Uterus (tissue), 2 donors: ENCODE data around the gene UBR1.

Source experiments
- POLR2A ChIP-seq, 2 donors: fragments of 450-650 bp; IDR thresholded peaks; one replicate each; pipeline ENCODE4 v1.6.1; 2016; ENCODE audit warnings: antibody characterized with exemption in 2 of 2, mild to moderate bottlenecking in 1 of 2, moderate library complexity in 1 of 2
- TF ChIP-seq, protein P1 (sequence below), 4 experiments: fragments of 200-600 bp in 2 of 4; fragments of 450-650 bp in 2 of 4; sonication (generic) in 2 of 4; IDR thresholded peaks; one replicate each; pipeline ENCODE4 v1.5.1; 2016 to 2019; ENCODE audit warnings: antibody characterized with exemption in 4 of 4, mild to moderate bottlenecking in 2 of 4, moderate library complexity in 1 of 4

DNA sequence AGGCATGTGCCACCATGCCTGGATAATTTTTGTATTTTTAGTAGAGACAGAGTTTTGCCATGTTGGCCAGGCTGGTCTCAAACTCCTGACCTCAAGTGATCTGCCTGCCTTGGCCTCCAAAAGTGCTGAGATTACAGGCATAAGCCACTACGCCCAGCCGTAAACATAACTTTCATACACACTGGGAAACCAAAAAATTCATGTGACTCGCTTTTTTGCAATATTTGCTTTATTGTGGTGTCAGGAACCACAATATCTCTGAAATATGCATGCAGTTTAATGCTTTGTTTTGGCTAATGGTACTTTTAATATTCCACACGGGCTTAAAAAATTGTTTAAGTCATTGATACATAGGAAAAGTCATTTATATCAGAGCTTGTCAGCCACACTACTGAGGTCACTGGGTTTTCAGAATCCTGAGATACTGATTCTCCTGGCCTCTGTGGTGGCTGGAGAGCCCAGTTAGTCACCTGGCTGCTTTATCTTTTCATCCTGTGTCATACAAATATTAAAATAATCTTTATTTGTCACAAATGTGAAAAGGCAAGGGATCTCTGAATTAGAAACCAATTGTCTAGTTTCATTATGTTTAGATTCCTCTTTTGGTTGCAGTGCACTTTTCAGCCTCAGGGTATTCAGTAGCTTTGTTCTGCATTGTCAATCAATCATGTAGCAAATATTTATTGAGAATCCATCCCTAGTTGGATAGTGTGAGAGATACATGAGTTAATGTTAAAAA is 37.5 kb upstream of the UBR1 start:
- TF ChIP-seq POLR2A (IDR thresholded peaks at IDR 0.05) = no peak
- TF ChIP-seq, protein P1, sequence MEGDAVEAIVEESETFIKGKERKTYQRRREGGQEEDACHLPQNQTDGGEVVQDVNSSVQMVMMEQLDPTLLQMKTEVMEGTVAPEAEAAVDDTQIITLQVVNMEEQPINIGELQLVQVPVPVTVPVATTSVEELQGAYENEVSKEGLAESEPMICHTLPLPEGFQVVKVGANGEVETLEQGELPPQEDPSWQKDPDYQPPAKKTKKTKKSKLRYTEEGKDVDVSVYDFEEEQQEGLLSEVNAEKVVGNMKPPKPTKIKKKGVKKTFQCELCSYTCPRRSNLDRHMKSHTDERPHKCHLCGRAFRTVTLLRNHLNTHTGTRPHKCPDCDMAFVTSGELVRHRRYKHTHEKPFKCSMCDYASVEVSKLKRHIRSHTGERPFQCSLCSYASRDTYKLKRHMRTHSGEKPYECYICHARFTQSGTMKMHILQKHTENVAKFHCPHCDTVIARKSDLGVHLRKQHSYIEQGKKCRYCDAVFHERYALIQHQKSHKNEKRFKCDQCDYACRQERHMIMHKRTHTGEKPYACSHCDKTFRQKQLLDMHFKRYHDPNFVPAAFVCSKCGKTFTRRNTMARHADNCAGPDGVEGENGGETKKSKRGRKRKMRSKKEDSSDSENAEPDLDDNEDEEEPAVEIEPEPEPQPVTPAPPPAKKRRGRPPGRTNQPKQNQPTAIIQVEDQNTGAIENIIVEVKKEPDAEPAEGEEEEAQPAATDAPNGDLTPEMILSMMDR (IDR thresholded peaks at IDR 0.05) = no peak
